ENCODE measurements around the gene P4HA2. TPM values are rescaled to one million over a fixed set of nuclear protein-coding genes. Genes with fewer than 3 reads are reported as not detected.

The P4HA2 gene
- total and polyA plus RNA-seq, 2 of the 8 experiments (the other 6 are each of a cell fraction or from before 2014, with no cell fraction given), result 7.4 to 9.3 TPM

- H3K23ac ChIP-seq (ENCODE audit: insufficient read length), result no peak overlapping the region
- H4K5ac ChIP-seq (ENCODE audit: insufficient read length, low read depth, low read length), result no peak overlapping the region
- H2BK120ac ChIP-seq (replicated peaks; ENCODE audit: low read depth, low read length), result no peak overlapping the region
- H3K27me3 ChIP-seq (replicated peaks in 1 of 4; ENCODE audit: control insufficient read depth in 3 of 4, extremely low read depth in 1 of 4, insufficient read depth in 3 of 4, low read length in 3 of 4), result peaks cover 0 to 10% (median 9%) of the 10 kb centered on the region in 4 experiments; a peak in 3 of 7 replicates
- no peak overlapping the region for H3K18ac ChIP-seq (ENCODE audit: extremely low read depth, low read length)
- DNase-seq (ENCODE audit: low read depth in 1 of 2, low spot score in 2 of 2), result no peak
- H2BK15ac ChIP-seq (ENCODE audit: low read length), result no peak overlapping the region
- no peak overlapping the region for H3K9ac ChIP-seq (replicated peaks in 1 of 4; ENCODE audit: extremely low read depth in 1 of 4, low read depth in 3 of 4, low read length in 3 of 4)
- H3K4me2 ChIP-seq (ENCODE audit: insufficient read depth in 1 of 2, low read depth in 2 of 2, low read length in 2 of 2), result peak overlapping the region in 1 of 2 experiments; percentile 74; a peak in 1 of 4 replicates
- H3K4ac ChIP-seq (replicated peaks; ENCODE audit: insufficient read length, low read depth, low read length), result no peak overlapping the region
- H2BK12ac ChIP-seq (ENCODE audit: low read depth, low read length), result no peak overlapping the region
- 94% methylated on average over 4 of the region's 4 CpGs; no CpG with 5 or more reads in 1 of the 2 experiments for WGBS, 2 experiments (ENCODE audit: extremely low coverage in 1 of 2, insufficient coverage in 1 of 2, insufficient read length in 1 of 2, insufficient replicate concordance in 2 of 2, low coverage in 1 of 2, low lambda C conversion rate in 2 of 2, missing lambda C conversion rate in 1 of 2)
- H4K91ac ChIP-seq (replicated peaks; ENCODE audit: insufficient read length, low read length), result no peak overlapping the region
- H3K4me1 ChIP-seq (replicated peaks in 1 of 4; ENCODE audit: control insufficient read depth in 3 of 4, insufficient read depth in 4 of 4, low read length in 3 of 4), result peaks cover 0 to 19% (median 6%) of the 10 kb centered on the region in 4 experiments; a peak in 6 of 7 replicates
- H4K8ac ChIP-seq (ENCODE audit: extremely low read depth, insufficient read depth, low read length), result no peak overlapping the region
- no peaks in the 10 kb centered on the region for H3K9me3 ChIP-seq (ENCODE audit: insufficient read depth in 2 of 2, low read depth in 1 of 2, low read length in 1 of 2)
- no peak overlapping the region for H2AFZ ChIP-seq (ENCODE audit: low read length)
- H2BK20ac ChIP-seq (ENCODE audit: low read length), result no peak overlapping the region
- H3K36me3 ChIP-seq (ENCODE audit: control insufficient read depth in 2 of 4, insufficient read depth in 4 of 4, low read length in 3 of 4), result no peaks in the 10 kb centered on the region
- CTCF ChIA-PET (ENCODE audit: partially characterized antibody), result interaction anchor here (1.0 to 5.2 kb wide), 6 partner anchors 7 to 244 kb away, joined by 3 to 40 read pairs (median 8); no protein-coding TSS in a partner anchor
- TF ChIP-seq KDM5A (IDR thresholded peaks at IDR 0.05; ENCODE audit: low read length) (no peak), SRF (IDR thresholded peaks at IDR 0.05; ENCODE audit: low read depth, low read length) (no peak), JUN (IDR thresholded peaks at IDR 0.05; ENCODE audit: low read depth, low read length) (no peak), RBBP5 (IDR thresholded peaks at IDR 0.05; ENCODE audit: borderline replicate concordance, low read depth, low read length) (no peak), CEBPB (IDR thresholded peaks at IDR 0.05; ENCODE audit: low read depth, low read length) (no peak), SIRT6 (IDR thresholded peaks at IDR 0.05; ENCODE audit: low read length) (no peak), EGR1 (IDR thresholded peaks at IDR 0.05; ENCODE audit: borderline replicate concordance, low read depth, low read length) (no peak), GTF2F1 (IDR thresholded peaks at IDR 0.05; ENCODE audit: borderline replicate concordance, low read depth, low read length) (no peak), TBP (IDR thresholded peaks at IDR 0.05; ENCODE audit: low read depth, low read length) (no peak), BACH1 (IDR thresholded peaks at IDR 0.05; ENCODE audit: low read length) (no peak)
- H3K79me2 ChIP-seq (ENCODE audit: control insufficient read depth in 1 of 2, insufficient read depth in 2 of 2, low read length in 2 of 2), result no peaks in the 10 kb centered on the region
- FAIRE-seq, result no peak
- no peak overlapping the region for H3K14ac ChIP-seq (ENCODE audit: insufficient read length)
- H3K23me2 ChIP-seq (ENCODE audit: low read depth, low read length), result peaks cover 10% of the 10 kb centered on the region; the same call in 1 of the 2 replicates
- POLR2A ChIA-PET (ENCODE audit: partially characterized antibody), result interaction anchor here (1.4 kb wide), 1 partner anchor 9 kb away, joined by 3 read pairs; no protein-coding TSS in a partner anchor
- H3K79me1 ChIP-seq (ENCODE audit: low read depth, low read length), result no peaks in the 10 kb centered on the region; the same call in 1 of the 2 replicates
- no peak overlapping the region for H2BK5ac ChIP-seq (ENCODE audit: low read depth, low read length)
- H3K4me3 ChIP-seq (ENCODE audit: extremely low read depth in 1 of 4, insufficient read depth in 2 of 4, low read depth in 3 of 4, low read length in 4 of 4), result no peak overlapping the region; a peak in 1 of 8 replicates
- no peak overlapping the region for H2AK5ac ChIP-seq (ENCODE audit: low read depth, low read length)
- no peak overlapping the region for H3K56ac ChIP-seq (replicated peaks; ENCODE audit: insufficient read length, low read depth, low read length)
- no peak overlapping the region for H3K27ac ChIP-seq (ENCODE audit: low read depth, low read length)
- H4K20me1 ChIP-seq (replicated peaks in 1 of 2; ENCODE audit: control insufficient read depth in 1 of 2, insufficient read depth in 2 of 2, low read length in 2 of 2), result no peaks in the 10 kb centered on the region
Measured at GRCh38 chr5:132256086-132256782, 28.6 kb upstream of the P4HA2 start.

Data from H1 (cell line).